HG03095 (cell line): ENCODE data around the gene TMEM106A.
A peak's percentile ranks its signal among the peaks of the same experiment; 100 is the strongest.
"Not testable (repeated sequence)": the region's sequence is repeated elsewhere in the genome, so short reads cannot be mapped to it uniquely, and the experiment has no call there.

Experiments
- ATAC-seq: cut with Tn5 transposase; IDR thresholded peaks from one replicate; pipeline ENCODE4 v1.9.1; 2021; ENCODE audit warnings: moderate library complexity; ENCODE audit not compliant: unreplicated experiment

The TMEM106A gene

GRCh38 chr17:43211480-43212402 is at the start of gene TMEM106A:
Gene TMEM106A, plus strand, starts transcription at chr17:43211875. Its CDS starts 1,167 bp downstream, at chr17:43213042.
- ATAC-seq, result peak; percentile 59

- ATAC-seq, result not testable (repeated sequence)
Measured at GRCh38 chr17:43165971-43166370, 45.7 kb upstream of the TMEM106A start.

GRCh38 chr17:43169561-43170139 is 42.0 kb upstream of the TMEM106A start:
- ATAC-seq, result peak; percentile 32

GRCh38 chr17:43170140-43170765 is 41.4 kb upstream of the TMEM106A start:
- ATAC-seq, result peak; percentile 57

GRCh38 chr17:43170766-43171585 is 40.7 kb upstream of the TMEM106A start, which contains the start of gene NBR1:
Gene NBR1, plus strand, starts transcription at chr17:43171214. Its CDS starts 4,586 bp downstream, at chr17:43175800.
- ATAC-seq, result peak; percentile 68

GRCh38 chr17:43171586-43172487 is 39.8 kb upstream of the TMEM106A start:
- peak; percentile 4 for ATAC-seq

GRCh38 chr17:43175213-43176118 is 36.2 kb upstream of the TMEM106A start:
- no peak for ATAC-seq

DNA sequence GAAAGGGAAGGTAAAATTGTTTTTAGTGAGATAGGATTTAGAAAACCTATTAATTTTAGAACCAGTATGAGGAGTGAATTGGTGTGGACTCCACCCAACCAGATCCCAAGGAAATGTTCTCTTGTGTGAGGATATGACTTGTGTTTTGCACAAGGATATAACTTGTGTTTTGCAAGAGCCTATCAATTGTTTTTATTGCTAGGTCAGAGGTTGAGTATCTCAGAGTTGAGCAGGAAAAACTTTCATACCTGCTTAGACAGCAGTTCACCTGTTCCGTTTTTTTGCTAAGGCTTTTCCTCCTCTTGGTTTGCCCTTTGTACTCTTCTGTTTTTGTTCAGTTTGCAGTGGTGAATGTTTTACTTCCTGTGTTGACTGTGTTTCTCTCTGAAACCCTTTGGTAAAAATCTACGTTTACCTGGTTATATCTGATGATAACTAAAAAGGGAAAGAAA is 35.5 kb upstream of the TMEM106A start:
- no peak for ATAC-seq

- ATAC-seq, result no peak
Measured at GRCh38 chr17:43183921-43184320, 27.8 kb upstream of the TMEM106A start.

- ATAC-seq, result not testable (repeated sequence)
Measured at GRCh38 chr17:43186656-43187055, 25.0 kb upstream of the TMEM106A start.

DNA sequence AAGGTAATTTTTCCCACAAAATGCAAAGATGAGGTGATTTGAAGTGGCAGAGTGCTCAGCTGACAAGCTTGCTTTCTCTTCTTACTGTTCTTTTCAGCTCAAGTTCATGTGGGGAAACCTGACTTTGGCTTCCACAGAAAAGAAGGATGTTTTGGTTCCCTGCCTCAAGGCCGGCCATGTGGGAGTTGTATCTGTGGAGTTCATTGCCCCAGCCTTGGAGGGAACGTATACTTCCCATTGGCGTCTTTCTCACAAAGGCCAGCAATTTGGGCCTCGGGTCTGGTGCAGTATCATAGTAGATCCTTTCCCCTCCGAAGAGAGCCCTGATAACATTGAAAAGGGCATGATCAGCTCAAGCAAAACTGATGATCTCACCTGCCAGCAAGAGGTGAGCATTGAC is 18.4 kb upstream of the TMEM106A start:
- no peak for ATAC-seq

DNA sequence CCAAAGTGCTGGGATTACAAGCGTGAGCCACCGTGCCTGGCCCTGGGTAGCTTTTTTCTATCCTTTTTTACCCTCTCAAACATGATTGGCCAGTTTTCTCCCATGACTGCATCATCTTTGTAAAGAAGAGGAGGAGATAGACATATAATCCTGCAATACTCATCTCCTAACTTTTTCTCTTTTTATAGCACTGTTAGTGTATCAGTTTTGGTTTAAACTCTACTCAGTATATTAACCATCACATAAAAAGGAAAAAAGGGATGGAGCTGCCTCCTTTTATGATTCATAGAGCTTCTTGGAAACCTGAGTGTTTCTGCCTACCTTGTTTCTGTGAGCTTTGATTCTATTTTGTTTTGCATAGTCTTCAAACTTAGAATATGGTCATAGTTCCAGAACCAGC is 12.0 kb upstream of the TMEM106A start:
- ATAC-seq, result no peak

DNA sequence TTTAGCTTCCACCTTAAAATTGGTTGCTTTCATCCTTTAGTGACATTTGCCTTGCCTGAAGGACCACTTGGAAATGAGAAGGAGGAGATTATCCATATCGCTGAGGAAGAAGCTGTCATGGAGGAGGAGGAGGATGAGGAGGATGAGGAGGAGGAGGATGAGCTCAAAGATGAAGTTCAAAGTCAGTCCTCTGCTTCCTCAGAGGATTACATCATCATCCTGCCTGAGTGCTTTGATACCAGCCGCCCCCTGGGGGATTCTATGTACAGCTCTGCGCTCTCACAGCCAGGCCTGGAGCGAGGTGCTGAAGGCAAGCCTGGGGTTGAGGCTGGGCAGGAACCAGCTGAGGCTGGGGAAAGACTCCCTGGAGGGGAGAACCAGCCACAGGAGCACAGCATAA is 11.5 kb upstream of the TMEM106A start:
- ATAC-seq, result no peak

DNA sequence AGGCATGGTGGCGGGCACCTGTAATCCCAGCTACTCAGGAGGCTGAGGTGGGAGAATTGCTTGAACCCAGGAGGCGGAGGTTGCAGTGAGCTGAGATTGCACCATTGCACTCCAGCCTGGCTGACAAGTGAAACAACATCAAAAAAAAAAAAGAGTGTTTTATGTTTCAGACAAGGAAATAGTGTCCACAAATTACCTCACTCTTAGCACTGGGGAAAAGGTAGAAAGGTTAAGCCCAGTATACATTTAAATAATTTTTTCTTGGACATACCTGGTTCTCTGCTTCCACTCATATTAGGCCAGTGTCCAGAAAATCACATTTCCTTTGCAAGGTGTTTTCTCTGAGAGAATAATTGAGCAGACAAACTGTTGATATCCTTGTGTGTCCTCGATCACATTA is 8.7 kb upstream of the TMEM106A start:
- ATAC-seq, result not testable (repeated sequence)

DNA sequence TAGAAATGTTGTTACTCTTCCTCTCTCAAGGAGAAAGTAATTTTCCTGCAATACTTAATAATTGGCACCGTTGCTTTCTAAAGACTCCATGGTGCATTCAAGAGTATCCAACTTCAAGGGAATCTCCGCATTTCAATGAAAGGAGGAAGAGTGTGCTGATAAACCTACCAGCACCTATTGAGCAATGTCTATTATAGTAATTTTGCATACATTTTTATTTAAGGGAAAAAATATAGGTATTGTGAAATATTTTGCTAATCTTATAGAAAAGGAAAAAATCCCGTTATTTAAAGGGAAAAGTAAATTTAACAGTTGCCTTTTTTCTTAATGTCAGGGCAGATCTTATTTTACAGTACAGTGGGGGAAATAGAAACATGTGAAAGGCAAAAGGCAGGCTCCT is 1.1 kb upstream of the TMEM106A start:
- no peak for ATAC-seq

- no peak for ATAC-seq
Measured at GRCh38 chr17:43211123-43211479, 574 bp upstream of the TMEM106A start.

DNA sequence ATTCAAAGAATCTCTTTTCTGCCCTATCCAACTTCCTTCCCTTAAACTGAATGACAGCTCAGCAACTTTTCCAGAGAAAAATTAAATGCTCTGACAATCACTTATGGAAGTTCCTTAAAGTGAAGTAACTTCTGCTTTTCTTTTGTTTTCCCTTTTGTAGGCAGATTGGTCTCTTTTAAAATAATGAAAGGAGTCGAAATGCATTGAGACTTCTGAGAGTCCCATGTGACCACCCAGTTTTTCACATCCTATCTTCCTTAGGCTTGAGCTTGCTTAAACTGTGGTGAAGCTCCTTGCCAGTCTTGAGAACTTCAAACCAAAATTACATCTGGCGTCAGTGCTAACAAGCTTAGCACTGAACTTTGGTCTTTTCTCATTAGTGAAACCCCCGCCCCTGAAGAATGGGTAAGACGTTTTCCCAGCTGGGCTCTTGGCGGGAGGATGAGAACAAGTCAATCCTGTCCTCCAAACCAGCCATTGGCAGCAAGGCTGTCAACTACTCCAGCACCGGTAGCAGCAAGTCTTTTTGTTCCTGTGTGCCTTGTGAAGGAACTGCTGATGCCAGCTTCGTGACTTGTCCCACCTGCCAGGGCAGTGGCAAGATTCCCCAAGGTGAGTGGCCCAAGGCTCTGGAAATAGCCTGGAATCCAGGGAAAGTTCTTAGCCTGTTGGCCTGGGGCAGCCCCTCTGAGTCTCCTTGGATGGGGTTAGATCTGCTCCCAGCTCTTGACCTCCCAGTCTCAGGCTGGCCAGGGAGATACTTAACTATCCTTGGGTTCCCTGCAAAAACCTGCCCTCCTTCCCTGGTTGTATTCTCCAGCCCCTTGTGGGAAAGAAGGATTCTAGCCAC is 1.2 kb downstream of the TMEM106A start:
- no peak for ATAC-seq

DNA sequence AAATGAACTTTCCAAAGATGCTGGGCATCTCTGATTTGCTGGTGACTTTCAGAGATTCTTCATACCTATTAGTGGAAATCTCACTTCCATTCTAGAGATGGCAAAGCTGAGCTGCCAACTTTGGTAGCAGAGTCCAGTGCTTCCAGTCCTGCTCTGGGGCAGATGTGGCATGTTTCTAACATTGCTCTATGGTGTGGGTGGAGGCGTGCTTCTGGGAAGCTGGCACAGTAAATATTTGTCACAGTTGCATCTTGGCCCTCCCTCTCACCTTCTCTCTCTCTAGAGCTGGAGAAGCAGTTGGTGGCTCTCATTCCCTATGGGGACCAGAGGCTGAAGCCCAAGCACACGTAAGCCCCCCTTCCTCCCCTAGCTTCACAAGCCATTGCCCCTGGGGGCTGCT is 1.9 kb downstream of the TMEM106A start:
- no peak for ATAC-seq
